ENCODE results near the gene MACC1. TPM values are rescaled to one million over a fixed set of nuclear protein-coding genes. Genes with fewer than 3 reads are reported as not detected.

The MACC1 gene
- total RNA-seq: 10 to 100 TPM in 1 of 4 donors, under 1 TPM in 2, not detected in 1; 0.33 to 11.6 (median 0.44) TPM

GRCh38 chr7:20217193-20217948, at the start of gene MACC1:
TSS of gene MACC1 (minus strand) at chr7:20217384. CDS start at chr7:20161862, 55,522 bp downstream.
- no peak for TF ChIP-seq CTCF (IDR thresholded peaks at IDR 0.05; ENCODE audit: low read depth)

GRCh38 chr7:20264623-20265022, 47.4 kb upstream of the MACC1 start:
- TF ChIP-seq CTCF (IDR thresholded peaks at IDR 0.05; ENCODE audit: low read depth): no peak

GRCh38 chr7:20260223-20260622, 43.0 kb upstream of the MACC1 start:
- TF ChIP-seq CTCF (IDR thresholded peaks at IDR 0.05; ENCODE audit: low read depth): no peak

- no peak for TF ChIP-seq CTCF (IDR thresholded peaks at IDR 0.05; ENCODE audit: low read depth)
Measured at GRCh38 chr7:20257212-20257611, 40.0 kb upstream of the MACC1 start.

GRCh38 chr7:20249920-20250319, 32.7 kb upstream of the MACC1 start:
- no peak for TF ChIP-seq CTCF (IDR thresholded peaks at IDR 0.05; ENCODE audit: low read depth)

GRCh38 chr7:20249376-20249775, 32.2 kb upstream of the MACC1 start:
- TF ChIP-seq CTCF (IDR thresholded peaks at IDR 0.05; ENCODE audit: low read depth): no peak

- TF ChIP-seq CTCF (IDR thresholded peaks at IDR 0.05; ENCODE audit: low read depth): no peak
Measured at GRCh38 chr7:20246236-20246635, 29.1 kb upstream of the MACC1 start.

Measured in subcutaneous adipose tissue (tissue), 4 donors.